ENCODE measurements around the gene DDB1.

The DDB1 gene

GRCh38 chr11:61327669-61328071 is 5.2 kb downstream of the DDB1 start:
- TF ChIP-seq, protein P1, sequence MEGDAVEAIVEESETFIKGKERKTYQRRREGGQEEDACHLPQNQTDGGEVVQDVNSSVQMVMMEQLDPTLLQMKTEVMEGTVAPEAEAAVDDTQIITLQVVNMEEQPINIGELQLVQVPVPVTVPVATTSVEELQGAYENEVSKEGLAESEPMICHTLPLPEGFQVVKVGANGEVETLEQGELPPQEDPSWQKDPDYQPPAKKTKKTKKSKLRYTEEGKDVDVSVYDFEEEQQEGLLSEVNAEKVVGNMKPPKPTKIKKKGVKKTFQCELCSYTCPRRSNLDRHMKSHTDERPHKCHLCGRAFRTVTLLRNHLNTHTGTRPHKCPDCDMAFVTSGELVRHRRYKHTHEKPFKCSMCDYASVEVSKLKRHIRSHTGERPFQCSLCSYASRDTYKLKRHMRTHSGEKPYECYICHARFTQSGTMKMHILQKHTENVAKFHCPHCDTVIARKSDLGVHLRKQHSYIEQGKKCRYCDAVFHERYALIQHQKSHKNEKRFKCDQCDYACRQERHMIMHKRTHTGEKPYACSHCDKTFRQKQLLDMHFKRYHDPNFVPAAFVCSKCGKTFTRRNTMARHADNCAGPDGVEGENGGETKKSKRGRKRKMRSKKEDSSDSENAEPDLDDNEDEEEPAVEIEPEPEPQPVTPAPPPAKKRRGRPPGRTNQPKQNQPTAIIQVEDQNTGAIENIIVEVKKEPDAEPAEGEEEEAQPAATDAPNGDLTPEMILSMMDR (IDR thresholded peaks at IDR 0.05; ENCODE audit: low read depth, low read length), result no peak
- H3K4me3 ChIP-seq (ENCODE audit: low read depth, low read length), result no peak overlapping the region

DNA sequence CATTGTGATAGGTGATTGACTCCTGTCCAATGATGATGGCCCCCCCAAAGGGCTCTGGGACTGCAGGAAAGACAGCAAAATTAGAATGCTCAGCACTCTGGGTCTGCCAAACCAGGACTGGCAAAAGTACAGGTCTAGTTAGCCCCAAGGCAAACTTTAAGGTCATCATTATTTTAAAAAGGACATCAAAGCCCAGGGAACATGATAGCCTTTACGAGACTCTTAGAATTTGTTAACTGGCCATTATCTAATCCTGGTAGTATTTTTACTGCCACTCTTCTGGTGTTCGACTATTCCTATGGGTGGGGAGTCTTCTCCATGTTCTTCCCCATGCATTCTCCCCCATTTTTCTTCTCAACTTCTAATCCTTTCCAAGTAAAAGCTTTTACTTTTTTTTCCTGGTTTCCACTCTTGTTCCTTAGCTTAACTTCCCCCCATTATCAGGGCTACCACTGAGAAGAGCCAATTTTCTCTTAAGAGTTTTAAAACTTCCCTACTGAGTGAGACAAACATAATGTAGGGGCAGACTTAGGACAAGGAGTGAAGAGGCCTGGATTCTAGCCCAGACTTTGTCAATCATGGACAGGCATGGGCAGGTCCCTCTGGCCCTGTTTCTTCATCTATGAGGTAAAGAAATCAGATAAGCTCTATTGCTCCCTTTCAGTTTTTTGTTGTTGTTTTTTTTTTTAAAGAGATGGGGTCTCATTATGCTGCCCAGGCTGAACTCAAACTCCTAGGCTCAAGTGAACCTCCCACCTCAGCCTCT is 7.1 kb downstream of the DDB1 start:
- H3K4me3 ChIP-seq (ENCODE audit: low read depth, low read length), result no peak overlapping the region
- TF ChIP-seq, protein P1 (IDR thresholded peaks at IDR 0.05; ENCODE audit: low read depth, low read length), result no peak

GRCh38 chr11:61315260-61315659 is 17.6 kb downstream of the DDB1 start:
- TF ChIP-seq, protein P1 (IDR thresholded peaks at IDR 0.05; ENCODE audit: low read depth, low read length), result no peak
- H3K4me3 ChIP-seq (ENCODE audit: low read depth, low read length), result no peak overlapping the region

DNA sequence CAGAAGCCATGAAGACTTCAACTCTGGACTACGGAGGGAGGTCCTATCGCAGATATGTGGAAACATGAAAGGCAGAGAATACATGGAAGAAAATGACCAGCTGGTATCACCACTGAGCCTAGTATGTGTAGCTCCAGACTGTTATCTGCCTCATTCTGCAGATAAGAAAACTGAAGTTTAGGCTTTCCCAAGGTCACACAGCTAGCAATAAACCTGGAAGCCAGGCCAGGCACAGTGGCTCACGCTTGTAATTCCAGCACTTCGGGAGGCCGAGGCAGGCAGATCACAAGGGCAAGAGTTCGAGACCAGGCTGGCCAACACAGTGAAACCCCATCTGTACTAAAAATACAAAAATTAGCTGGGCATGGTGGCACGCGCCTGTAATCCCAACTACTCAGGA is 22.2 kb downstream of the DDB1 start:
- TF ChIP-seq, protein P1 (IDR thresholded peaks at IDR 0.05; ENCODE audit: low read depth, low read length), result no peak
- no peak overlapping the region for H3K4me3 ChIP-seq (ENCODE audit: low read depth, low read length)

DNA sequence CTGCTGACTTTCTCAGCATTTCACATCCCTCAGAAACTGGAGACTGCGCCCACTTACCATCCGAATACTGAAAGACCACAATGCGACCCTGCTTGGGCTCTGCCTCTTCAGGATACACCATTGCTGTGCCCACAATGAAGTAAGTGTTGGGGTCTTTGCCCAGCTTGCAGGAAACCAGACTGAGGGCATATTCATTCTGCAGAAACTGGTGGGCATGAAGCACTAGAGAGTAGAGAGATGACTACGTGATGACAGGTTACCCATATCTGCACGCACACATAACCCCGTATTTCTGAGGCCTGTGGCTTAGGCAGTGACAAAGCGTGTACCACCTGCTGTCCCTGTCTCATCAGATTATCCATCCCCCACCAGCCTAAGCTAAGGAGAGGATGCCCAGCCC is 23.2 kb downstream of the DDB1 start:
- TF ChIP-seq, protein P1 (IDR thresholded peaks at IDR 0.05; ENCODE audit: low read depth, low read length), result no peak
- no peak overlapping the region for H3K4me3 ChIP-seq (ENCODE audit: low read depth, low read length)

- TF ChIP-seq, protein P1 (IDR thresholded peaks at IDR 0.05; ENCODE audit: low read depth, low read length), result no peak
- no peak overlapping the region for H3K4me3 ChIP-seq (ENCODE audit: low read depth, low read length)
Measured at GRCh38 chr11:61309141-61309540, 23.8 kb downstream of the DDB1 start.

GRCh38 chr11:61307354-61307753 is 25.6 kb downstream of the DDB1 start:
- TF ChIP-seq, protein P1 (IDR thresholded peaks at IDR 0.05; ENCODE audit: low read depth, low read length), result no peak
- no peak overlapping the region for H3K4me3 ChIP-seq (ENCODE audit: low read depth, low read length)

Data from WI38 (cell line).